ENCODE measurements around the gene TNN. TPM values are rescaled to one million over a fixed set of nuclear protein-coding genes. Genes with fewer than 3 reads are reported as not detected.

The TNN gene
- polyA plus RNA-seq, 1 experiment, result not detected

DNA sequence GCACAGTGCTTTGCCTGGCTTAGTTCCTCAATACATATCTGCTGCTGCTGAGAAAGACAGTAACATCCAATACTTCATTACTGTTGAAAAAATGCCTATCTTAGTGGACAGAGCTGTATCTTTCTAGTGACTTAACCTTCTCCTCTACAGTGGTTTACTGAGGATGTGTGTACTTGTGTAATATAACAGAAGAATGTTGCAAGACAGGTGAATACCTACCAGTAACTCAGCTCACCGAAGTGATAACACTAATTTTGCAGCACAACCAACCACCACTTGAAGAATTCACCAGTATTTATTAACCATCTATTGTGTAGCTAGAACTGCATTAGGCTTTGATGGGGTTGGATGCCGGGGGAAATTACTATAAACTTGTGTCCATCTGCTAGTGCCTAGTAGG, 16.6 kb upstream of the TNN start:
- no peaks in the 10 kb centered on the region for H3K36me3 ChIP-seq (ENCODE audit: control insufficient read depth, insufficient read depth, low read length)
- no peak overlapping the region for H3K4me3 ChIP-seq (ENCODE audit: low read depth, low read length)
- ChIA-PET CTCF (interaction anchor here (0.9 to 1.1 kb wide), 3 partner anchors 10 to 104 kb away, joined by 3 to 4 read pairs (median 3); no protein-coding TSS in a partner anchor), POLR2A (no interaction called here)
- H3K27me3 ChIP-seq (ENCODE audit: control insufficient read depth, insufficient read depth, low read length), result no peaks in the 10 kb centered on the region; the same call in 1 of the 2 replicates
- TF ChIP-seq, protein P1, sequence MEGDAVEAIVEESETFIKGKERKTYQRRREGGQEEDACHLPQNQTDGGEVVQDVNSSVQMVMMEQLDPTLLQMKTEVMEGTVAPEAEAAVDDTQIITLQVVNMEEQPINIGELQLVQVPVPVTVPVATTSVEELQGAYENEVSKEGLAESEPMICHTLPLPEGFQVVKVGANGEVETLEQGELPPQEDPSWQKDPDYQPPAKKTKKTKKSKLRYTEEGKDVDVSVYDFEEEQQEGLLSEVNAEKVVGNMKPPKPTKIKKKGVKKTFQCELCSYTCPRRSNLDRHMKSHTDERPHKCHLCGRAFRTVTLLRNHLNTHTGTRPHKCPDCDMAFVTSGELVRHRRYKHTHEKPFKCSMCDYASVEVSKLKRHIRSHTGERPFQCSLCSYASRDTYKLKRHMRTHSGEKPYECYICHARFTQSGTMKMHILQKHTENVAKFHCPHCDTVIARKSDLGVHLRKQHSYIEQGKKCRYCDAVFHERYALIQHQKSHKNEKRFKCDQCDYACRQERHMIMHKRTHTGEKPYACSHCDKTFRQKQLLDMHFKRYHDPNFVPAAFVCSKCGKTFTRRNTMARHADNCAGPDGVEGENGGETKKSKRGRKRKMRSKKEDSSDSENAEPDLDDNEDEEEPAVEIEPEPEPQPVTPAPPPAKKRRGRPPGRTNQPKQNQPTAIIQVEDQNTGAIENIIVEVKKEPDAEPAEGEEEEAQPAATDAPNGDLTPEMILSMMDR (IDR thresholded peaks at IDR 0.05; ENCODE audit: insufficient read depth, low read depth, low read length), result no peak
- no peak for DNase-seq (ENCODE audit: low read depth)

DNA sequence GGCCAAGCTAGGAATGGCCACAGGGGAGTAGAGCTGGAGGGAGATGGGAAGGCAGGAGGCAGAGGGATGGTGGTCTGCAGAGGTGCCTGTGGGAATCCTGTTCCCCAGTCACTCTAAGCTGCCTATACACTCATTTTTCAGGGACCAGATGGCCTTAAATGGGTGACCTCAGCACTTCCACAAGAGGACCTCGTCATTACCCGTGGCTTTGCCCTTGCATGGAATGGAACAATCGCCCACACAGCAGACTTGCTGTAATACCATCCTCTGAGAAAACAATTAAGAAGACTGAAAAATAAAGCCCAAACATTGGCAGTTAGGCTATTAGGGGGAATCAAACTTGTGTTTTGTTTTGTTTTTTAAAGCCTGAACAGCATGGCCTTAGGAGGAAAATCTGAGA, 12.9 kb upstream of the TNN start:
- CTCF ChIA-PET, result interaction anchor here (1.4 to 1.8 kb wide), 2 partner anchors 11 to 97 kb away, joined by 4 read pairs; no protein-coding TSS in a partner anchor
- DNase-seq (ENCODE audit: low read depth), result no peak
- Histone ChIP-seq H3K36me3 (ENCODE audit: control insufficient read depth, insufficient read depth, low read length) (no peaks in the 10 kb centered on the region), H3K27me3 (ENCODE audit: control insufficient read depth, insufficient read depth, low read length) (no peaks in the 10 kb centered on the region; the same call in 1 of the 2 replicates), H3K4me3 (ENCODE audit: low read depth, low read length) (no peak overlapping the region)
- POLR2A ChIA-PET, result no interaction called here
- TF ChIP-seq, protein P1 (IDR thresholded peaks at IDR 0.05; ENCODE audit: insufficient read depth, low read depth, low read length), result no peak

DNA sequence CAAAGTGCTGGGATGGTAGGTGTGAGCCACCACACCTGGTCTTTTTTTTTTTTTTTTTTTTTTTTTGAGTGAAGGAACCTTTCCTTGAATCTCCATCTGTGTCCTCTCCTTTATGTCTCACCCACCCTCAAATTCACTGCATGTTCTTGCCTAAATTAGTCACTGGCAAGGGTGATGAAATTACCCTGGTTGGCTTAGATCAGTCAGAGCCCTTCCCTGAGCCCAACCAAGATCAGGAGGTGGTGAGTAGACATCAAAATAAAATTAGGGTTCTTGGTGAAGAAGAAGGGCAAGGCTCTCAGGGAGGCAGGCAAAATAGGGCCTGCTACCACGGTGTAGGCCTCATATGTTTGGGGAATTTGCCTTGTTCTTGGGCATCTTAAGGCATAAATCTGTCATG, 5.3 kb upstream of the TNN start:
- CTCF ChIA-PET, result no interaction called here

DNA sequence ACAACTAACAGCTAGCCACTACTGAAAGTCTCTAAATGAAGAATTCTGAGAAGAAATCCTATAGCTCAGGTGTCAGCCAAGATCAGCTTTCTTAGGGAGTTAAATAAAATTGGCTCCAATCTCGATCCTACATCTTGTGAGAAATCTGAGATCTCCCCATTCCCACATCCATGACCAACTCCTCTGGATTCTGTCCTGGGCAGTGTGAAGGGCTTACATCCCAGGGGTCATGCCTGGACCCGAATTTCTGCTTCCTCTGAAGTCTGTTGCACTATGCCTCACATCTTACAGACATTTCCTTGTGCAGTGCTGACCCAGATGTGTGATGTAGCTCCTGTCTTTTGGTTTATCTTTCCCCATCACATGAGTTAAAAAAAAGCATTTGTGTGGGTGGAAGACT, 4.8 kb upstream of the TNN start:
- TF ChIP-seq, protein P1 (IDR thresholded peaks at IDR 0.05; ENCODE audit: insufficient read depth, low read depth, low read length), result no peak
- POLR2A ChIA-PET, result no interaction called here

More for the DNA sequence above, 5.3 kb upstream of the TNN start:
- no peak for DNase-seq (ENCODE audit: low read depth)
- Histone ChIP-seq H3K36me3 (ENCODE audit: control insufficient read depth, insufficient read depth, low read length) (no peaks in the 10 kb centered on the region), H3K27me3 (ENCODE audit: control insufficient read depth, insufficient read depth, low read length) (no peaks in the 10 kb centered on the region; the same call in none of the 2 replicates), H3K4me3 (ENCODE audit: low read depth, low read length) (no peak overlapping the region)
- TF ChIP-seq, protein P1 (IDR thresholded peaks at IDR 0.05; ENCODE audit: insufficient read depth, low read depth, low read length), result no peak
- POLR2A ChIA-PET, result no interaction called here

DNA sequence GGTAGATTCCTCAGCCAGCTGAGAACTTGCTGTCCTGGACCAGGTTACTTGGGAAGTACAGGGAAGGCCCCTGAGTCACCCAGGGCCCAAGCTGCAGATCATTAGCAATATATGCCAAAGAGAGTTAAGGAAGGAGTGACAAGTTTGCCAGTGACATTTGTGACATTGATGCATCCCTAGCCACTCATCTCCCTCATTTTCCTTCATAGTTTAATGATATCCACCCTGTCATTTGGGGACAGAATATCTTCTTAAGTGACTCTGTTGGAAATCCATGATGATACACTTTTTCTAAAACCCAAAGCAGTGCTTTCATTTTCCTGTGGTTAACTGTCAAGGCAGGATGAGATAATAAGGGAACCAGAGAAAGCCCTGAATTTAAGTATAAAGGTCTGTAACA, 3.2 kb downstream of the TNN start:
- Histone ChIP-seq H3K4me3 (ENCODE audit: low read depth, low read length) (no peak overlapping the region), H3K27me3 (ENCODE audit: control insufficient read depth, insufficient read depth, low read length) (peaks cover 7% of the 10 kb centered on the region), H3K36me3 (ENCODE audit: control insufficient read depth, insufficient read depth, low read length) (no peaks in the 10 kb centered on the region)
- ChIA-PET CTCF (no interaction called here), POLR2A (no interaction called here)
- DNase-seq (ENCODE audit: low read depth), result no peak
- TF ChIP-seq, protein P1 (IDR thresholded peaks at IDR 0.05; ENCODE audit: insufficient read depth, low read depth, low read length), result no peak

More for the DNA sequence above, 4.8 kb upstream of the TNN start:
- DNase-seq (ENCODE audit: low read depth), result no peak
- Histone ChIP-seq H3K27me3 (ENCODE audit: control insufficient read depth, insufficient read depth, low read length) (peaks cover under 1% of the 10 kb centered on the region), H3K36me3 (ENCODE audit: control insufficient read depth, insufficient read depth, low read length) (no peaks in the 10 kb centered on the region), H3K4me3 (ENCODE audit: low read depth, low read length) (no peak overlapping the region)
- CTCF ChIA-PET, result no interaction called here
